NCI-H1092 treated with DMSO at 0.1 percent for 48 hours (cell line): ENCODE results near the gene GNB1L.

Experiments used
- DNase-seq: peaks from one replicate; lab custom pipeline; 2025; lab: John Stamatoyannopoulos, UW

Gene GNB1L

DNA sequence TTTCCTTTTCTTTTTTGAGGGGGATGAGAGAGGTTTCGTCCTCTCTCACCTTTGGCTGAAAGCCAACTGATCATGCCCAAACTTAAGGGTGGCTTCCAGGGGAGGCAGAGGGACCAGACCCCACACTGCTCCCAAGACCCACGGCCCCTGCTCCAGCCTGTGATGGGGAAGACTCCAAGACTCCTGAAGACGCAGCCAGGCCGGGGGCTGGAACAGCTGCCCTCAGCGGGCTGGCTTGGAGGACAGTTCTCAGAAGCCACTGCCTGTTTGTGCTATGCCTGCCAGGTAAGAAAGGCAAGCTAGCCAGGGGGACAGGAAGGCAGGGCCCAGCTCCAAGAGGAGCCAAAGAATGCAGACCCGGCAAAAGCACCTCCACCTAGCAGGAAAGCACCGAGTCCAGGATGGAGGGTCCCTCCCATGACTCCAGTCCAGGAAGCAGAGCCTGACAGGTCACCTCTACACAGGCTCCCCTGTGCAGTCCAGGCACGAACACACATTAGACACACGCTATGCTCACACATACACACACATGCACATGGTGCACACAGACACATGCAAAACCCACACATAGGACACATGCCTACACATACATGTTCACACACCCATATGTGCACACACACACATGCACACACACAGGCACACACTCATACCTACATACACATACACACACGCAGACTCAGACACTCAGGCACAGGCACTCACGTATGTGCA lies 31.3 kb downstream of the GNB1L start:
- DNase-seq = no peak

DNA sequence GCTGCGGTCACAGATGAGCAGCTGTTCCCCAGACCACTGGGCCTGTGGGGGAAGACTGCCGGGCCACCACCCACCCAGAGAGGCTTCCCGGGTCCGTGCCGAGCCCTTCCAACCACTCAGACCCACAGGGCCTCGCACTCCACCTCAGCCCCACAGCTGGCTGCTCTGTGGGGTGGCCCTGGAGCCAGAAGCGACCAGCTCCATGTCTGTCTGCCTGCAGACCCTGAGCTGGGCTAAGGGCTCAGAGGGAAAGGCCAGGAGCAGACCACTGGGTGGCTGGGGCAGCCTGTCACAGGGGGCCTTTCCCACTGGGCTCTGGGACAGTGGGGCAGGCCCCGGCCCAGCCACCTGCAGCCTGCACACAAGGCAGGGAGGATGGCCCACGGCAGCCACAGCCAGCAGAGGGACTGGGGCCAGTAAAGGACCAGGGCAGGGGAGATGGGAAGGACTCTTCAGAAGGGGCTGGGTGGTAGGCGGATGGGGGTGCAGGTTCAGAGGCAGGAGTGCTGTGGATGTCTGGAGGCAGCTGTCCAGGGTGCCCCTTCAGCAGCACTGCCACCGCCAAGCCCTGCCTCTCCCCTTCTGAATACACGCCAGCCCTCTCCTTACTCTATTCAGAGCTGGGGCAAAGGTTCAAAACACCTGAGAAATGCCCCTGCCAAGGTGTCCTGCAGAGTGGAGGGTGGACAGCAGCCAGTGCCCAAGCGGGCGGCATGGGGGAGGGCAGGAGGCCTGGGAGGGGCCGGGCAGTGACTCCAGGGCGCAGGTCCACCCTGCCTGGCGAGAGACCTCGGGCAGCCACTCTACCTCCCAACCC lies 32.2 kb downstream of the GNB1L start:
- DNase-seq = no peak

DNA sequence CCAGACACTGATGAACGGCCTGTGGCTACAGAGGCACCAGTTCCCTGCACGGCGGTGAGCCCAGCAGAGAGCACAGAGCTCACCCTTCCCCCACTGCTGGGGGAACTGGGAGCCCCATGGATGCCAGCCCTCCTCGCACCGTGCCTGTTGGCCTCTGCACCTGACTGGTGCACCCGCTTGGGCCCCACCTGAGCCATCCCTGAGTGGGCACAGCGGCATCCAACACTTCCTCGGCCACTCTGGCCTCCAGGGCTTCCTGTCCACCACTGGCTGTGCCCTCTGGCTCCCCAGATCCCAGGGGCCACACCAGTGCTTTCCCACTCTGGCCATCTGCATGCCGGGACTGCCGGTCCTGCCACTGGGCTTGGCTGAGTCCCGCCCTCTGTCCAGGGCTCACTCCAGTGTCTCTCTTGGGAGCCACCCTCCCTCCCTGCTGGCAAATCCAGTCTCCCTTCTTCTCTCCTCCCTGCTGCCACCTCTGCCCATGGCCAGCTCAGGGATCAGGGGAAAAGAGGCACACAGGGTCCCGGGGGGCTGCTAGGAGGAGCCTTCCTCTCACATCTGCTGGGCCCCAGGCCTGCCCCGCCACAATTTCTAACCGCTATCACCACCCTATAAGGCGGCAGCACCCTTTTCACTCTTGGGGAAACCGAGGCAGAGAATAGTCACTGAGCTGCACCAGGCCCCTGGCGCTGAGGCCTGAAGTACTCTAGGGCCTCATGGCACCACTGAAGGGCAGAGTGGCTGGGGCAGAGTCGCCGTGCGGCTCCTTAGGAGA lies 33.0 kb downstream of the GNB1L start:
- DNase-seq = no peak

DNA sequence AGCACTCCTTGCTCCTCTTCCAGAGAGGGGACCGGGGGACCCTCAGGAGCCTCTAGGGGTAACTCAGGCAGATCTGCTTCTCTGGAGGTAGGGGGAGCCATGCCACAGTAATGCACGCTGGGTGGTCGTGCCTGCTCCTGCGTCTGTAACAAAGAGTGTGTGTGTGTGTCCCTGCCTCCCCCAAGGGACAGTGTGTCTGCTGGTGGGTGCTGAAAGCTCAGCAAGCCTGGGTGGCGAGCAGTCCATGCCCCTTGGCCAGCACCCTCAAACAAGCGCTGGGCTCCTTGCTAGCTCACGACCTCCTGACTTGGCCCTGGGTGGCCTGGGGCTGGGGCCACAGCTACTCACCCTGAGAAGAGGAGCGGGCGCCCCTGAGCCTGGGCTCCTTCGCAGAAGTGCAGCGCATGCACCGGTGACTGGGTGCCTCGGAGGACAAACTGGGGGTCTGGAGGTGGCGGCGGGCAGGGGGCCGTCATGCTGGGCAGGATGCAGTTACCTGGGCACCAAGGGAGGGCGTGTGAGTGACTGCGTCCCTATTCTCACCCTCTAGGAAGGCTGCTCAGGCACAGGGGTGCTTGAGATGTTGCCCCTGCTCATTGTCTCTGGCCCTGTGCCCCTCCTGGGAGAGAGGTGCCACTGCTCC lies 33.7 kb downstream of the GNB1L start:
- no peak for DNase-seq

DNA sequence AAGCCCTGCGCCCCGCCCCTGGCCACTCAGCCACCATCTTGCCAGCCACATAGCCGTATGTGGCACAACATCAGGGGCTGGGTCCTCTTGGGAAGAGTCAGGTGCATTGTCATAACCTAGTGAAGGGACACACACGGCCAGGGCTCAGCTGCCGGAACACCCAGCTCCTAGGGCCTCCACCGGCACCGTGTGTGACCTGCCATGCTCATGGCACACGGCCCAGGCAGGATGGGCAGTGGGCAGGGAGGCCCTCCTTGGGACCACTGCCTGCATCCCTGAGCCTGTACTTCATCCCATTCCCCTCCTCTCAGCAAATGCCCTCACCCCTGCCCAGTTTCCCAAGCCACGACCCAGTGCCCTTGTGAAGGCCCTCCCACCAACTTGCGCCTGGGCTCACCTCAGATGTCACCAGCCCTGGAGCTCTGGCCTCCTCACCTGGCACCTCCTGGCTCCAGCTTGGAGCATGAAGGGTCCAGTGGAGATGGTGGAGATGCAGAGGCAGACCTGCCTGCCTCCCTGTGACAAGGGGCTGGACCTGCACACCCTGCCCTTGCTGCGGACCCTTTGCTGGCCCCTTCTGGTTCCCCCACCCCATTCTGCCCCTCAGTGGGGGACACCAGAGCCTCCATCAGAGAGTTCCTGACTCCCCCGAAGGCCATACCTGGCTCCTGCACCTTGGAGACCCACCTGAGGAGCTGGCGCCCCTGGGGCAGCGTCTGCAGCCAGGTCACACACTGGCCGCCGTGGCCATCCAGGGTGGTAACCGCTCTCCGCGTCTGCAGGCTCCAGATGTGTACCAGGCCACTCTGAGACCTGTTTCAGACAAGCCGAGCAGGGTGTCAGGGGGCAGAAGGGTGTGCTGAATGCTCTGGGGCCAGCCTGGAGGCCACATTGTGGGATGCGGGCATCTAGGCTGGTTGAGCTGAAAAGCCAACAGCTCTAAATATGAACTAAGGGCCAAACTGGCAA lies 34.5 kb downstream of the GNB1L start:
- no peak for DNase-seq

DNA sequence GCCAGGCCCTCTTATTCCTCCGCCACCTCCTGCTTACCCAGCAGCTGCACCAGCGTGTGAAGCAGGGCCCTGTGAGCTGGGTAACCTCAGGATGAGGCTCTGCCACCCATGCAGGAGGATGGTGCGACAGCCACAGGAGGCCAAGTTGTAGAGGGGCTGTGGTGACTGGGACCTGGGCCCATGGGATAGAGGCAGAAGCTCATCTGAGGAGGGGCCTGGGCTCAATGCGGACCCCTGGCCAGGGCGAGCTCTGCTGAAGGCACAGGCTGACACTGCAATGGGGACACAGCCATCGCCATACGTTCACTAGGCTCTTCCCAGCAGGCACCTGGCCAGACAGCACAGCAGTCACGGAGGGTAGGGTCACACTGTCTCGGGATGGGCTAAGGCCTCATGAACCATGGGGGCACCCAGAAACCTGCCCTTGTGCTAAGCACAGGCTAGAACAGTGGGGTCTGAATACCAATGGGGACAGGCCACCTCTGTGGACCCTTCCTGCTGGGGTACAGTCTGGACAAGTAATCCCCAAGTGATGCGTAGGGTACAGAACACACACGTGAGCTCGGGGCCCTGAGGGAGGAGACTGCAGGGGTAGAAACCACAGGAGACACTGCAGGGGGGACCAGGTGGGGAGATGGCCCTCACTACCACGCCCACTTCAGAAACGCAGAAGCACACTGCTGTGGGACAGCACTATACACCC lies 35.3 kb downstream of the GNB1L start:
- DNase-seq = no peak

DNA sequence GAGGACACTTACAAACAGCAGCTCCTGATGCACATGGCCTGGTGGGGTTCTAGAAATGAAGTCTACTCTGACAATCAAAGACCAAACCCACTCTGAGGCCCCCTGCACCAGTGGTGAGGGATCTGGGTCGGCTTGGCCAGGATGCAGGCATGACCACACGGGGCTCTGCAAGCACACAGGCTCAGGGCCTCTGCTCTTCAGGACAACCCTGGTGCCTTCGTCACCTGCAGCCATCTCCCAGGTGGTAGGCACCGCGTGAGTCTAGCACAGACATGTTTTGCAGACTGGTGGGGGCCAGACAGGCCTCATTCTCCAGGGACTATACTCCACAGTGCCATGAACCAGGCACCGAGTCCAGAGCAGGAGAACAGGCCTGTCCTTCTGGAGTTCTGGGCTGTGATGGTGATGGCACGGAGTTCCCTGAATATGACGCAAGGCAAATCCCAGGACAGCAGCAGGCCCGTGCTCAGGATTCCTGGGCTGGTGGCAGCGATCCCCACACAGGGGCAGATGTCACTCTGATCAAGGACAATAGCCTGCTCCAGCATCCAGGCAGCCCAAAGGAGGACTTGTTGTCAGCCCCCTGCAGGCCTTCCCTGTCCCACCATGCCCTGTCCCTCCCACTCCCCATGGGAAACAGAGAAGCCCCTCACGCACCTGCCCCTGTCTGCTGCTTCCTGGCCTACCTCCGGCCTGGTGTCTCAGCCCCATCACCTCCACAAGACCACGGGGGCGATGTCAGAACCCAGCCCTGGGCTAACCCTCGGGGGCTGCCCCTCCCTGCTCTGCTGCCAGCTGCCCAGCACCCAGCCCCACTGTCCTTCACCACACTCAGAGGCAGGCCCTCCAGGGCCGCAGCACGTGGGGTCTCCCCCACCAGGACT lies 36.1 kb downstream of the GNB1L start:
- DNase-seq = no peak

DNA sequence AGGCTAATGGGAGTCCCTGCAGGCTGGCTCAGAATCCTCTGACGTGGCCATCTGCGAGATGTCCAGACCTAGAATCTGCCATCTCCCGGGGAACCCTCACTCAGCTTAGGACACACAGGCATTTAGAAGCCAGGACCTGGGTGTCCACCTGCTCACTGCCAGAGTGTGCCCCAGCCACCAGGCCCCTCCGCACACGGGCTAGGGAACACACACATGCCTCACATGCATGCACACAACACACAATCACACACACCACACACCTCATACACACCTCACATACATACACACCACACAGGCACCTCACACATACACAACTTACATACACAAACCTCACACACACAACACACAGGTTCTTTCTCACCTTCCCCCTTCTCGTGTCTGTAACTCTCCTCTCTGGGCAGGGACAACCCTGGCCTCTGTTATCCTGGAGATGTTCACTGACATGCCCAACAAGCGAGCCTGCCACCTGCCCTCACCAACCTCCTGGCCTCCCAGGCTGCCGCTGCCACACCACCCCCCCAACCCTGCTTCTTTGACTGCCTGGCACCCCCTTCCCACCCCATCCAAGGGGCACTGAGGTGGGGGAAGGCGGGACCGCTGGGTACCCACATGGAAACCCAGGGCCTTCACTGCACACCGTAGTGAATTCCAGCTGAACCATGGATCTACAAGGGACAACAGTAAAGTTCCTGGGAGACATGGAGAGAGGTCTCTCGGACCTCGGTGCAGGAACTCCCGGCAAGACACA lies 38.1 kb downstream of the GNB1L start:
- no peak for DNase-seq

DNA sequence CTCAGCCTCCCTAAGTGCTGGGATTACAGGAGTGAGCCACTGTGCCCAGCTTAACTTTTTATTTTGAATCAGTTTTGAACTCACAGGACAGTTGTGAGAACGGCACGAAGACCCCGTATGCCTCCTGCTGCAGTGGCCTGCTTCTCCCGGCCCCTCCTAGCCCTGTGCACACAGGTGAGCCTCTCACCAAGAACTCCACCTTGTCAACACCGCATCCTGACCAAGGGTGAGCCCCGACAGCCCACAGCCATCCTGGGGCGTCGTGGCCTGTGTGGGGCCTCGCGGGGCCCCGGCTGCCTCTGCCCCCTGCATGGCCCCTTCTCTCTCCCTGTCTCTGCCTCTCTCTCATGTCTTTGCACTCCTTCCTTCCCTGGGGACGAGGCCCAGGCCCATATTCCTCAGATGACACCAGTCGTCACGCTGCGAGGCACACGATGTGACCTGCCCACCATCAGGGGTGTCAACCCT lies 38.8 kb downstream of the GNB1L start:
- no peak for DNase-seq

DNA sequence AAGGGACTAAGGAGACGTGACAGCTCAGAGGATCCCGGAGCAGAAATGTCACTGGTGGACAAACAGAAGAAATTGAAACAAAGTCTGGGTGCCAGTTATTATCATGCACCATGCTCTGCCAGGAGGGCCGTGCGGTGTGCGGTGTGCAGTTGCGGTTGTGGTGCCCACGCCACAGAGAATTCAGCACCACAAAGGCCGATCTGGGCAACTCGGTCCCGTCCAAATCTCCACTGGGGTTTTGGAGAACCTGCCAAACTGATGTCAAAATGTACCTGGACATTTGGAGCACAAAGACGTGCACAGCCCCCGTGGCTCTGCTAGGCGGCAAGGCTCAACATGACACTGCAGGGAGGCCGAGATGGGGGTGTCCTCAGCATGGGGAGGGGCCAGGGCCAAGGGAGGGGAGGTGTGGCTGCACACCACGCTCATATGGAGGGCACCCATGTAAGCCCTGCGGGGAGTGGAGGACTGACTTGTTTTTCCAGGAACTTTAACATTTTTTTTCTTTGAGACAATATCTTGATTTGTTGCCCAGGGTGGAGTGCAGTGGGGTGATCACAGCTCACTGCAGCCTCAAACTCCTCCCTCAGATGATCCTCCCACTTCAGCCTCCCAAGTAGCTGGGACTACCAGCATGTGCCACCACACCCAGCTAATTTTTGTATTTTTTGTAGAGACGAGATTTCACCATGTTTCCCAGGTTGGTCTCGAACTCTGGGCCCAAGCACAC lies 39.4 kb downstream of the GNB1L start:
- DNase-seq = no peak

DNA sequence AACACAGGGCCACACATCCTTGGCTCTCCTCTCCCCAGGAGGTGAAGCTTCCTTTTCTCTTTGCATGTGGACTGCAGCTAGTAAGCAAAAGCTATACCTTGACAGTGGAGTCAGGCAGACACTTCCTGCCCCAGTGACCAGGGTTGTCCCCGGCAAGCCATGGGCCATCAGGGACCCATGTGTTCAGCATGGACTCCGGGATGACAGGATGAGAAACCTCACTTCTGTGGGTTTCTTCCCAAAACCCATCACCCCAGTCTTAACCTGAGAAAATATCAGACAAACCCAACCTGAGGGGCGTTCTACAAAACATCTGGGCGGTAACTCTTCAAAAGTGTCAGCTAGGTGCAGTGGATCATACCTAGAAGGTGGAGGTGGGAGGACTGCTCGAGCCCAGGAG lies 40.2 kb downstream of the GNB1L start:
- DNase-seq = no peak

DNA sequence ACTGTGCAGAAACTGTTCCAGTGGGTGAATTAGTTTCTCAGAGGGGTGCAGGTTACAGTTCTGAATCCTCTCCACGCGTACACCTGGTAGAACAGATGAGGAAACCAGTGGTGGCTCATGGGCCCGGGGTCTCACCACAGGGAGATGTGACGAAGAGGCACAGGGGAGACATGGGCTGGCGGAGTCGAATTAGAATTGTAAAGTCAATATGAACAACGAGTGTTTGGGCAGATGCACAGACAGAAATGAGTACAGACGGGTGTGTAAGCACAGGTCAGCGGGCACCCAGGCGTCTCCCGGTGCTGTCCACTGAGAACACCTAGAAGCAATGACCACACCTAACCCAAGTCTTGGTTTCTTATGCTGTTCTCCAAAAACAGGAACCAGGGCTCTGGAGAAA lies 41.8 kb downstream of the GNB1L start:
- DNase-seq = no peak

DNA sequence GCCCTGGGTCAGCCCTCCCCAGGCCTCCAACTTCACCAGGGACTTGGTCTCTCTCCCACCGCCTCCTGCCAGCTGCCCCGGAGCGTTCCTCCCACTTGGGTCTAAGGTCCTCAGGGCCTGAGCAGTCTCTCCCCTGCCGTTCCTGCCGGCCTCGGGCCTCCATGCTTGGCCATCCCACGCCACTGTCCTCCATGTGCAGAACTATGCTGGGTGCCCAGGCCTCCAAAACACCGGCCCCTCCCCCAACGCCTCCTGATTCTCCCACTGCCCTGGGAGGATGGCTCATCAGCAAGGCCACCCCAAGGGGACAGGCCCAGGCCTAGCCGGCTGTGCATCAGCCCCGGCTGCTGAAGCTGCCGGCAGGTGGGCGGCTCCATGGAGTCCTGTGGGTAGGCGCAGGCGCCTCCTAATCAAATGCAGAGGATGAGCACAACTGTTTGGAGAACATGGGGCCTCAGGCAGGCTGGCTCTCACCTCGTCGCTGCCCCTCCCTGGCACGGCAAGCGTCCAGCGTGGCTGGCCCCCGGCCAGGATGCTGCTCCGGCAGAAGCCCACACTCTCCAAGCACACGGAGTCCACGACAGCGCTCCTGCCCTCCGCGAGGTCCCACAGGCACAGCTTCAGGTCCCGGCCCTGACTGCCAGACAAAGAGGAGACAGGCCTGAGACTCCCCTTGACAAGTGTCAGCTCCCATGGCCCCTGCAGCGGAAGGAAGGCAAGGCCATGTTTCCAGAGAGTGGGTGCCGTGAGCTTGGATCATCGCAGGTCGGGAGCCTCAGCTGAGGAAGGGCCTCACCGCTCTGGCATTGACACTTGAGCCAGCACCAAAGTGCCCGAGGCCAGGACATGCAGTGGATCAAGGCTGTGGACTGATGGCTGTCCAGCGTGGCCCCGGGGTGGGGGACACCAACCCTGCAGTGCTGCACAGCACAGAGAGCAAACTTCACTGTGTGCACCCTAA lies 42.6 kb downstream of the GNB1L start:
- DNase-seq = no peak

DNA sequence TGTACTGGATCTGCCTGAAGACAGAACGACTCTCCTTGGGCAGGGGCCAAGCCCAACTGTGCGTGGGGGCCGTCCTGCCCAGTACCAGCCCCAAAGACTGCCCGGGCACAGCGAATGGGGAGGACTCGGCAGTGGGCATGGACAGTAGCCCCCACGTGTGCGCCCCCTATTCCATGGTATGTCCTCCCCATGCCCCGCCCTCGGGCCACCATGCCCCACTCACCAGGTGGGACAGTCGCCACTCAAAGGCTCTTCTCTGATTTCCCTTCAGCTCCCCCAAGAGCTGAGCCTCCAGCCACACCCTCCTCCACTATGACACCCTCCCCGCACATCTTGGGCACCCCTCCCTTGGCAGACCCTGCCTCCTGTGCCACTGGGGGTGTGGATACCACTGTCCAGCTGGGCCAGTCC lies 43.5 kb downstream of the GNB1L start:
- DNase-seq = no peak

DNA sequence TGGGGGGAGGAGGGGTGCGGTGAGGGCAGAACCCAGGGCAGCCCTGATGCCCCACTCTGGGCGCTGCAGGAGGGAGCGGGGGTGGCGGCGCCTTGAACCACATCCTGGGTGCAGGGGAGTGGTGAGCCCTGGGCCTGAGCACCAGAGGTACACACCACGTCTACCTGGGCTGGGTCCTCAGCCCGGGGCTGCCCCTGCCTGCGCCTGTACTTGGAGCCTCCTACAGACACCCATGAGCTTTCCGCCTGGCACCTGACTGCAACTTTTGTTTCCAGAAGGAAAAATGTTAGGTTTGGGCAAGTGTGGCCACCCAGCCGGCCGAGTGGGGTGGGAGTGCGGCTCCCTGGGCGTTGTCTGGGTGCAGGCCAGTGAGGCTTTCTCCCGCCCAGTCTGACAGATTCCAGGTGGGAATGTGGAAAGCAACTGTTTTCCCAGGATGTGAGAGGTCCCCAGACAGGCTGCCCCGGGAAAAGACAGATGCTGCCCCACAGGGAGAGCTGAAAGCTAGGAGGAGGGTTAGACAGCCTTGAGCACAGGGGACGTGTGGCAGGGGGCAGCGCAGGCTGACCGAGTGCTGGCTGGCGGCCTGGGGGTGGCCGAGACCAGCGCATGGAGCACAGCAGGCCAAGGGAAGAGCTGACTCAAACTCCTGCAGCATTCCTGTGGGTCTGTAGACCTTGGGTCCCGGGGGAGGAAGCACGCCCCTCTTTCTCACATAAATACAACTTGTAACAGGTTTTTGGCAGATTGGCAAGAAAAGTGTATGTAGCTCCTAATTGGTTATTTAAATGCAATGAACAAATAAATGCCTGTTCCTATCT lies 44.1 kb downstream of the GNB1L start:
- DNase-seq = no peak

DNA sequence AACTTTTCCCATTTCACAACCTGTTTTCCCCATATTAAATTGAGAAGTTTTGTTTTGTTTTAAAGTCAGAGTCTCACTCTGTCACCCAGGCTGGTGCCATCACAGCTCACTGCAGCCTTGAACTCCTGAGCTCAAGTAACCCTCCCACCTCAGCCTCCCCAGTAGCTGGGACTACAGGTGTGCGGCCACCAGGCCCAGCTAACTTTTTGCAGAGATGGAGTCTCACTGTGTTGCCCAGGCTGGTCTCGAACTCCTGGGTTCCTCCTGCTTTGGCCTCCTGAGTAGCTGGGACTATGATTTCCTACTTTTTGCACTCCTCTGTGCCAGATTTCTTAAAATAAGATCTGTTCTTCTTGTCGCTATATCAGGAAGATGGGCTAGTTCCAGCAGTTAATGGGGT lies 44.9 kb downstream of the GNB1L start:
- no peak for DNase-seq
